HL-60 (cell line): ENCODE measurements around the gene ZNF521.

Experiments used
- CTCF ChIP-seq: IDR thresholded peaks from one replicate; pipeline ENCODE4 v1.5.1; 2011; ENCODE audit warnings: low read length, control low read depth, inconsistent platforms; ENCODE audit not compliant: insufficient read depth
- GABPA ChIP-seq: IDR thresholded peaks from 2 replicates; pipeline ENCODE4 v1.6.1; 2012; ENCODE audit warnings: low read depth
- POLR2AphosphoS5 ChIP-seq: IDR thresholded peaks from 2 replicates; pipeline ENCODE4 v1.6.1; 2012; ENCODE audit warnings: low read depth

GRCh38 chr18:25300492-25300891 is 51.5 kb downstream of the ZNF521 start:
- no peak for TF ChIP-seq CTCF
- TF ChIP-seq POLR2AphosphoS5, result no peak
- TF ChIP-seq GABPA, result no peak
